Gastrocnemius medialis (tissue), 4 donors: ENCODE measurements around the gene TRAF2. TPM values are rescaled to one million over a fixed set of nuclear protein-coding genes. Genes with fewer than 3 reads are reported as not detected.

Experiments
- ATAC-seq, 2 donors: fragments of 150-250 bp; one replicate each; pipeline ENCODE4 v1.9.1; 2016
- DNase-seq, 2 donors: peaks; one replicate each; pipeline ENCODE4 v3.0.0-alpha.2; 2019
- H3K27ac ChIP-seq, 4 donors: fragments of 200-600 bp; sonication (generic); 1 replicate in 1 of 4; 2 replicates in 3 of 4; pipeline ENCODE4 v1.5.1; 2016 to 2018; ENCODE audit warnings: mild to moderate bottlenecking in 2 of 4, moderate library complexity in 1 of 4
- H3K27me3 ChIP-seq, 3 donors: fragments of 200-600 bp; sonication (generic) in 2 of 3; 1 replicate in 1 of 3; 2 replicates in 2 of 3; pipeline versions ENCODE4 v1.5.1 to v1.6.0; 2016 to 2019; ENCODE audit warnings: mild to moderate bottlenecking in 1 of 3, moderate library complexity in 1 of 3
- H3K36me3 ChIP-seq, 2 donors: fragments of 200-600 bp; sonication (generic) in 1 of 2; one replicate each; pipeline ENCODE4 v1.5.1; 2017 to 2018
- H3K4me1 ChIP-seq, 2 donors: fragments of 200-600 bp; sonication (generic) in 1 of 2; one replicate each; pipeline ENCODE4 v1.5.1; 2016 to 2017; ENCODE audit warnings: mild to moderate bottlenecking in 2 of 2
- H3K4me3 ChIP-seq, 4 donors: fragments of 200-600 bp; sonication (generic) in 3 of 4; 1 replicate in 1 of 4; 2 replicates in 3 of 4; pipeline ENCODE4 v1.5.1; 2016 to 2019; ENCODE audit warnings: mild to moderate bottlenecking in 2 of 4
- H3K9me3 ChIP-seq, 3 donors: fragments of 200-600 bp; sonication (generic) in 2 of 3; 1 replicate in 1 of 3; 2 replicates in 2 of 3; pipeline ENCODE4 v1.5.1; 2016 to 2019
- CTCF ChIP-seq, 5 experiments: fragments of 450-650 bp in 3 of 5; fragments of 200-600 bp in 2 of 5; sonication (generic) in 2 of 5; IDR thresholded peaks in 4 of 5; conservative IDR thresholded peaks in 1 of 5; 1 replicate in 4 of 5; 2 replicates in 1 of 5; pipeline ENCODE4 v1.5.1; 2016 to 2019; ENCODE audit warnings: antibody characterized with exemption in 5 of 5, mild to moderate bottlenecking in 3 of 5, moderate library complexity in 3 of 5
- POLR2A ChIP-seq, 2 donors: fragments of 450-650 bp; IDR thresholded peaks; one replicate each; pipeline ENCODE4 v1.6.1; 2017; ENCODE audit warnings: antibody characterized with exemption in 2 of 2, mild to moderate bottlenecking in 2 of 2, moderate library complexity in 2 of 2
- in situ Hi-C, 4 donors: fragments of 200-750 bp; cut with MboI; loops; one replicate each; pipeline versions ENCODE4 v1.15.0 to v1.8.0; 2017; ENCODE audit warnings: low sequenced_read_pairs in 4 of 4
- intact Hi-C: fragments of 100-400 bp; cut with DNase I; formaldehyde crosslinking; loops from one replicate; pipeline ENCODE4 v1.15.1; 2023; ENCODE audit warnings: low total_unique reads
- total RNA-seq, 4 donors: library from RNA; depleted of rRNA; stranded (reverse); fragments of >200 nt; gene quantifications; one replicate each; pipeline versions ENCODE4 v1.1.0 to v1.2.3, GENCODE V29; 2016

The TRAF2 gene
- total RNA-seq, 4 donors from 2014 or later, result 3.5 to 6.6 (median 4.8) TPM

GRCh38 chr9:136969774-136970173, 83.5 kb downstream of the TRAF2 start:
- peaks cover 0 to 6% (median 0%) of the 10 kb centered on the region in 3 donors for H3K27me3 ChIP-seq
- H3K9me3 ChIP-seq, result no peaks in the 10 kb centered on the region
- no peak for TF ChIP-seq CTCF (IDR thresholded peaks at IDR 0.05 in 4 of 5, conservative IDR thresholded peaks at IDR 0.05 in 1 of 5)
- no peak for TF ChIP-seq POLR2A (IDR thresholded peaks at IDR 0.05)
- no peak overlapping the region for H3K27ac ChIP-seq
- H3K4me1 ChIP-seq, result no peaks in the 10 kb centered on the region
- no peak for DNase-seq
- intact Hi-C loops (no loop called here), in situ Hi-C loops (no loop called here)
- ATAC-seq, result no peak
- H3K36me3 ChIP-seq, result no peaks in the 10 kb centered on the region
- H3K4me3 ChIP-seq, result no peak overlapping the region

- Histone ChIP-seq H3K4me3 (no peak overlapping the region), H3K4me1 (no peaks in the 10 kb centered on the region), H3K36me3 (no peaks in the 10 kb centered on the region), H3K9me3 (no peaks in the 10 kb centered on the region), H3K27ac (no peak overlapping the region), H3K27me3 (peaks cover 0 to 6% (median 0%) of the 10 kb centered on the region in 3 donors)
- in situ Hi-C loops (no loop called here), intact Hi-C loops (no loop called here)
- DNase-seq (no peak), ATAC-seq (no peak)
- no peak for TF ChIP-seq POLR2A (IDR thresholded peaks at IDR 0.05)
- TF ChIP-seq CTCF (IDR thresholded peaks at IDR 0.05 in 4 of 5, conservative IDR thresholded peaks at IDR 0.05 in 1 of 5), result no peak
Observed at GRCh38 chr9:136970361-136970760, 84.0 kb downstream of the TRAF2 start.

- H3K4me3 ChIP-seq, result no peak overlapping the region
- intact Hi-C loops (no loop called here), in situ Hi-C loops (no loop called here)
- H3K36me3 ChIP-seq, result no peaks in the 10 kb centered on the region
- H3K27me3 ChIP-seq, result no peaks in the 10 kb centered on the region
- no peak for ATAC-seq
- DNase-seq, result no peak
- no peaks in the 10 kb centered on the region for H3K9me3 ChIP-seq
- no peak overlapping the region for H3K27ac ChIP-seq
- no peak for TF ChIP-seq POLR2A (IDR thresholded peaks at IDR 0.05)
- no peak for TF ChIP-seq CTCF (IDR thresholded peaks at IDR 0.05 in 4 of 5, conservative IDR thresholded peaks at IDR 0.05 in 1 of 5)
- H3K4me1 ChIP-seq, result no peaks in the 10 kb centered on the region
Observed at GRCh38 chr9:136971746-136972145, 85.4 kb downstream of the TRAF2 start.

GRCh38 chr9:136972335-136972734, 86.0 kb downstream of the TRAF2 start:
- intact Hi-C loops, result no loop called here
- in situ Hi-C loops, result no loop called here
- Histone ChIP-seq H3K27me3 (peaks cover 0 to 4% (median 3%) of the 10 kb centered on the region in 3 donors), H3K36me3 (no peaks in the 10 kb centered on the region), H3K27ac (no peak overlapping the region), H3K4me3 (no peak overlapping the region), H3K9me3 (no peaks in the 10 kb centered on the region), H3K4me1 (no peaks in the 10 kb centered on the region)
- ATAC-seq, result no peak
- no peak for DNase-seq
- TF ChIP-seq CTCF (IDR thresholded peaks at IDR 0.05 in 4 of 5, conservative IDR thresholded peaks at IDR 0.05 in 1 of 5), result no peak
- TF ChIP-seq POLR2A (IDR thresholded peaks at IDR 0.05), result no peak

GRCh38 chr9:136972743-136973142, 86.4 kb downstream of the TRAF2 start:
- intact Hi-C loops (no loop called here), in situ Hi-C loops (no loop called here)
- H3K36me3 ChIP-seq, result no peaks in the 10 kb centered on the region
- no peak overlapping the region for H3K4me3 ChIP-seq
- TF ChIP-seq POLR2A (IDR thresholded peaks at IDR 0.05) (no peak), CTCF (IDR thresholded peaks at IDR 0.05 in 4 of 5, conservative IDR thresholded peaks at IDR 0.05 in 1 of 5) (no peak)
- DNase-seq (no peak), ATAC-seq (no peak)
- H3K27ac ChIP-seq, result no peak overlapping the region
- peaks cover 0 to 3% of the 10 kb centered on the region in 2 donors for H3K4me1 ChIP-seq
- H3K9me3 ChIP-seq, result no peaks in the 10 kb centered on the region
- H3K27me3 ChIP-seq, result peaks cover 0 to 8% (median 7%) of the 10 kb centered on the region in 3 donors
